ENCODE measurements around the gene P2RY8.

- TF ChIP-seq CTCF (conservative IDR thresholded peaks at IDR 0.05; ENCODE audit: low read depth, low read length), result no peak
- TF ChIP-seq MAZ (IDR thresholded peaks at IDR 0.05; ENCODE audit: borderline replicate concordance, low read depth, low read length), result no peak
- no peak for TF ChIP-seq RFX5 (IDR thresholded peaks at IDR 0.05; ENCODE audit: low read depth, low read length)
- TF ChIP-seq NFE2L2 (IDR thresholded peaks at IDR 0.05; ENCODE audit: low read depth, low read length), result no peak
- TF ChIP-seq ELK1 (IDR thresholded peaks at IDR 0.05; ENCODE audit: borderline replicate concordance, low read depth, low read length), result no peak
- TF ChIP-seq SMC3 (IDR thresholded peaks at IDR 0.05; ENCODE audit: low read depth, low read length), result no peak
- no peak for TF ChIP-seq POLR2A (IDR thresholded peaks at IDR 0.05; ENCODE audit: low read depth, low read length)
- no peak for TF ChIP-seq FOS (IDR thresholded peaks at IDR 0.05; ENCODE audit: low read depth, low read length)
- no peak for TF ChIP-seq RAD21 (IDR thresholded peaks at IDR 0.05; ENCODE audit: low read length)
- no peak for TF ChIP-seq CEBPB (IDR thresholded peaks at IDR 0.05; ENCODE audit: low read depth, low read length)
- no peak for TF ChIP-seq MXI1 (IDR thresholded peaks at IDR 0.05; ENCODE audit: borderline replicate concordance, low read depth, low read length)
- no peak for TF ChIP-seq RCOR1 (IDR thresholded peaks at IDR 0.05; ENCODE audit: insufficient replicate concordance, low read length)
- no peak for TF ChIP-seq BHLHE40 (IDR thresholded peaks at IDR 0.05; ENCODE audit: low read depth, low read length)
Observed at GRCh38 chrX:1450361-1451161, 86.4 kb downstream of the P2RY8 start.
